Embryonic facial prominence (tissue), 1 donor: ENCODE results near the gene CEACAM4.
"Not testable (repeated sequence)": the region's sequence is repeated elsewhere in the genome, so short reads cannot be mapped to it uniquely, and the experiment has no call there.

ENCODE experiments used
- DNase-seq: peaks from one replicate; pipeline ENCODE4 v3.0.0-alpha.2; 2016; ENCODE audit errors: extremely low spot score

The CEACAM4 gene

DNA sequence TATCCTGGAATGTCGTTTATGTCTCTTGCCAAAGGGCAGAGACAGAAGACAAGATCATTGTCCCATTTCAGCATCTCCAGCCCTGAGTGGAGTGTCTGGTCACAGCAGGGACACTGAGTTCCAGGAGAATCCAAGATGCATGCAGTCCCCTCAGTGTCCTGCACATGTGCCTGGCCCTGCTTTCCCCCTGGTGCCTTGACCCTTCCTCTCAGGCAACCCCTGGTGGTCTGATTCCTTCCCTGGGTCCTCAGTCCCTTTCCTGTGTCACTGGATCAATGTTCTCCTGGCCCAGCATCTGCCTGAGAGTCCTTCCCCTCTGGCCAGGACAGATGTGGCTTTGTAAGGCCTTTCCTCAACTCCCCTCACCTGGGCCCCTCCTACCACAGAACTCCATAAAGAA, 41.9 kb downstream of the CEACAM4 start:
- DNase-seq, result no peak

DNA sequence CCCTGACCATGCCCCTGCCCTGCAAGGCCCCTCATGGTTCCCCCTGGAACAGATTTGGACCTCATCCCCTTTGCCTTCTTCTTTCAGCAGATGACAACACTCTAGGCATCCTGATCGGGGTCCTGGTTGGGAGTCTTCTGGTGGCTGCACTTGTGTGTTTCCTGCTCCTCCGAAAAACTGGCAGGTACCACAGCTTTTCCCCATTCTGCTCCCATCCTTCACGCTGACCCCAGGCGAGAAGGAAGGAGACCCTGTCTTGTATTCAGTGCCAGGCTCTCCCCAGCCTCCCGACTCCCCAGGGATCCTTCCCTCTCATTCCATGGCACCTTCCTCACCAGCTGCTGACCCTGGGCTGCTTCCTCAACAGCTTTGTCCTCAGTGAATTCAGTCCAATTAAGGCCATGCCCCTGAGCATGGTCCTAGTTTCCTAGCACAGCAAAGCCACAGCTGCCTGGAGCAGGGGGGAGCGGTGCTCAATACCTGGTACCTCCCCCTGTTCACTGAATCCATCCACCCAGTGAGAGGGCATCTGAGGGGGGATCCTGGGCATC, 42.5 kb downstream of the CEACAM4 start:
- no peak for DNase-seq

- DNase-seq, result not testable (repeated sequence)
Observed at GRCh38 chr19:41582577-41583182, 44.2 kb downstream of the CEACAM4 start.

DNA sequence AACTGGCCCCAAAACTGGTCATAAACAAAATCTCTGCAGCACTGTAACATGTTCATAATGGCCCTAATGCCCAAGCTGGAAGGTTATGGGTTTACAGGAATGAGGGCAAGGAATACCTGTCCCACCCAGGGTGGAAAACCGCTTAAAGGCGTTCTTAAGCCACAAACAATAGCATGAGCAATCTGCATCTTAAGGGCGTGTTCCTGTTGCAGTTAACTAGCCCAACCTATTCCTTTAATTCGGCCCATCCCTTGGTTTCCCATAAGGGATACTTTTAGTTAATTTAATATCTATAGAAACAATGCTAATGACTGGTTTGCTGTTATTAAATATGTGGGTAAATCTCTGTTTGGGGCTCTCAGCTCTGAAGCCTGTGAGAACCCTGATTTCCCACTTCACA, 45.8 kb downstream of the CEACAM4 start:
- not testable (repeated sequence) for DNase-seq

GRCh38 chr19:41578886-41579285, 48.0 kb downstream of the CEACAM4 start:
- DNase-seq, result no peak

DNA sequence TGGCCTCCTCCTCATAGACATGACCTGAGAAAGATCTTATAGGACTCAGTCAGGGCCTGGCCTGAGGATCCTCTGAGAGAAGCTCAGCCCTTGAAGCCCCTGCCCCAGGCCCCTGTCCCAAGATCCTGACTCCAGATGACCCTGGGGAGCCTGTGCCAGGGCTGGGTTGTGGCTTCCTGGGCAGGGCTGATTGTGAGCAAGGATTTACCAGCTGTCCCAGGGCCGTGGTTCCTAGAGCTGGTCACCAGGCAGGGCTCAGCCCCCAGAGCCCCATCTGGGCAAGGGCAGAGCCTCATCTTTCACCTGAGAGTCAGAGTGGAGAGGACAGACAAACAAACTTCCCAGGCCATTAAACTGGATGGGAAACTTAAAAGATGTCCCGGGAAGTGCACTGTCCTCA, 49.0 kb downstream of the CEACAM4 start:
- DNase-seq, result no peak

DNA sequence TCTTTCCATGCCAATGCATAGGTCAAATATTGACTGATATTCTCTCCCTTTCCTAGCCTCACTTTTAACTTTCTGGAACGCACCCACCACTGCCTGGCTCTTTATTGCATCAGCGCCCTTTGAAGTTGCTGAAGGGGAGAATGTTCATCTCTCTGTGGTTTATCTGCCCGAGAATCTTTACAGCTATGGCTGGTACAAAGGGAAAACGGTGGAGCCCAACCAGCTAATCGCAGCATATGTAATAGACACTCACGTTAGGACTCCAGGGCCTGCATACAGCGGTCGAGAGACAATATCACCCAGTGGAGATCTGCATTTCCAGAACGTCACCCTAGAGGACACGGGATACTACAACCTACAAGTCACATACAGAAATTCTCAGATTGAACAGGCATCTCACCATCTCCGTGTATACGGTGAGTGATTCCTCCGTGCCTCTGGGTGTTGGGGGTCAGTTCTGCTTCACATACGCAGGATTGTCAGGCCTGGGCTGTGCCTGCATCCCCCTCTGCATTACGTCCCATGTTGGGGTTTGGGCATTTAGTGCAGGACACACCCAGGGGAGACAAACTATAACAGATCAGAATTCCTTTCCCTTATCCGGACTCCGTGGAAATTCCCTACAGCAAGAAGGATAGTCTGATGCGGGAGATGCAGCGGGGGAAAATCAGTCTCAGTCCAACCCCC, 49.6 kb downstream of the CEACAM4 start:
- no peak for DNase-seq

DNA sequence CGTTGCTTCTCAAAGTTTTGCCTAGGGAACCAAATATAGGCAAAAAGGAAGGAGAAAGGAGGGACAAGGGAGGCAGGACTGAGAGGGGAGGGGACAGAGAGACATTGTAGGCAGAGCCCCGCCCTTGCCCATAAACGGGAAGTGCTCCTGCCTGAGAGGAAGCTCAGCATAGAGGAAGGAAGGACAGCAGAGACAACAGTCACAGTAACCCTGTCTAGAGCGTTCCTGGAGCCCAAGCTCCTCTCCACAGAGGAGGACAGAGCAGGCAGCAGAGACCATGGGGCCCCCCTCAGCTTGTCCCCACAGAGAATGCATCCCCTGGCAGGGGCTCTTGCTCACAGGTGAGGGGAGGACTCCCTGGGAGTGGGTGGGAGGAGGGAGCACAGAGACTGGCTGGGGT, 50.9 kb downstream of the CEACAM4 start, which contains the start of gene CEACAM21:
CEACAM21 (plus strand) TSS at position 169 of the 400 bp plus-strand sequence; CDS start at position 278, 109 bp downstream.
- no peak for DNase-seq

GRCh38 chr19:41570639-41571112, 56.2 kb downstream of the CEACAM4 start:
- peak; percentile 20 for DNase-seq

- no peak for DNase-seq
Observed at GRCh38 chr19:41570179-41570578, 56.7 kb downstream of the CEACAM4 start.

- DNase-seq, result no peak
Observed at GRCh38 chr19:41569481-41570150, 57.3 kb downstream of the CEACAM4 start.
